SK-N-SH (cell line): Measurements from ENCODE around the gene PPP4R3A. TPM values are rescaled to one million over a fixed set of nuclear protein-coding genes. Genes with fewer than 3 reads are reported as not detected.

Experiments
- polyA plus RNA-seq, 3 experiments: library from polyadenylated mRNA; depleted of rRNA; stranded (reverse); fragments of >200 nt; gene quantifications; 2 replicates each; pipeline ENCODE4 v1.2.3, GENCODE V29; 2012
- small RNA-seq, 7 experiments: library from RNA; depleted of rRNA; stranded (forward); fragments of <200 nt; gene quantifications; one replicate each; pipeline ENCODE3, GENCODE V24; 2012

PPP4R3A gene
- polyA plus RNA-seq, 1 of the 3 experiments (the other 2 are of a cell fraction): 34.9 TPM

Small RNAs within 50 kb of the gene (small RNA-seq; reads per million reads assigned to genes)
- gene AL133373.1: 0 reads per million in 7 experiments

Other genes with a start within 250 kb of the PPP4R3A start
- 0.28 and 0.39 TPM in 2 replicates for gene CCDC88C, start 92.5 kb downstream of the PPP4R3A start, polyA plus RNA-seq (2012; rRNA removed)
- gene CATSPERB, start 221.8 kb upstream of the PPP4R3A start, polyA plus RNA-seq (2012; rRNA removed): 0.08 and 0.10 TPM in 2 replicates